RCC 7860 (cell line): ENCODE data around the gene NRG3.
"Not testable (repeated sequence)": the region's sequence is repeated elsewhere in the genome, so short reads cannot be mapped to it uniquely, and the experiment has no call there.

ENCODE experiments used
- DNase-seq: peaks from one replicate; pipeline ENCODE4 v3.0.0-alpha.2; 2015; ENCODE audit warnings: low spot score
- FAIRE-seq: peaks from 2 replicates; lab custom pipeline; 2012; peaks lifted over from hg19 to GRCh38; lab: Jason Lieb, UNC

NRG3 gene

DNA sequence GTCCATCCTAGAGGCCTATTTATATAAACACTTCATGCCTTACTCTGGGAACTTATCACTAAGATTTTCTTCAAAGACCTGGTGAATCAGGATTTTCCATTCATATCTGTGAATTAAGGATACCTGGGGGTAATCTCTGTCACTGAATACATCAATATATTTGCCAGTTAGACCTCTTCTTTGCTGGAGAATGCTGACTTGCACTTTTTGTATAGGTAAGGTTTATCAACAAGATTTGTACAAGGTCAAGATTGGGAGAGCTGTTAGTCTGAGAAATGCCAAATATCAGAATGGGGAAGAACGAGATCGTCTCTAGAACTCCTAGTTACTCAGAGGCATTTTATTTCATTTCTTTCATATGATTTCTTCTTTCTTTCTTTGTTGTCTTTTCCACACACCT lies 1060.0 kb downstream of the NRG3 start:
- FAIRE-seq (no peak), DNase-seq (no peak)

DNA sequence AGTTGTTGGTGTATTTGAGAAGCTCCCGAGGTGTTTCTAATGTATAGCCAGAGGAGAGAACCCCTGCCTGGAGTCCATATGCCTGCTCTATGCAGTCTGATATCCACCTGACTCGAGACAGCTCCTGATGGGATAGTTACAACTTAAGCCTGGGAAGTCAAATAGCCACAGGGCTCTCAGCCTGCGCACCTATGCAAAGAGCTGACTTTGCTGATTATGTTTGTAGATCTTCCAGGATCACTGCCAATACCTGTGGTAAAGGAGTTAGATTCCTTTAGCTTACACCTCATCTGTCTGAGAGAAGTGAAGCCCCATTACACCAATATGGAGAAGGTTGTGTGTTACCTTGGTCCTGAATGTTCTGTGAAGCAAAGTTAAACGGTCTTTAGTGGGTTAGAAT lies 1063.3 kb downstream of the NRG3 start:
- FAIRE-seq (no peak), DNase-seq (no peak)

DNA sequence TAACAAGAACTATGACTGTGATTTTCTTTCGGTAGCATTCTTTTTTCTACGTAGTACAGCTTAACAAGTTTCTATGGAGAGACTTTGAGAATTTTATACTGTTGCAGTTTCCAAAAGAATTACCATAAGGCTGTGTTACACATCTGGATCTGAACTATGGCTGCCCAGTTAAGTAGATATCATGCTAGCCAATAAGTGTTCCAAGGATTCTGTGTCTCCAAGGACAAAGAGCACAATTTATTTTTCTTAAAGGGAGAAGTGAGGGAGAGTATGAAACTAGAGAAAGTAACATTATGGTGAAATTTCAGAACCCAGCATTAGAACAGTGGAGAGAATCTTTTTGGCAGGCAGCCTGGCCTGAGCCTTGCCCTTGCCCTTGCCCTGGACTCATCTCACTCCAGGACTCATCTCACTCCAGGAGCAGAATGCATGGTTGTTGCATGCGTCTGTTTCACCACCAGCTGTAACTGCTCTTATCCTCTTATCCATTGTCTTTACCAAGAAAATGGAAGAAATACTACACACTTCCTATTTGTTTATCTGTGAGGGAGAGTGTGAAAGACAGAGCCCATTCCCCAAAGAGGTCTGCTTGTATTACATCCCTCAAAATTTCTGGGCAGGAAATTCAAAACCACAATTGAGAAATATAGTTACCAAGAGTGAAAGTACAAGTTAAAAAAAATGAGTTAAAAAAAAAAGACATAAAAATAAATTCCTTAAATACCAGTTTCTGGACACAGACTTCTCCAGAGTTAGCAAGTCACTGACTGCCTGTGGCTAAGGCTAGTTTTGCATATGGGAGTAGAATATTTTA lies 1067.5 kb downstream of the NRG3 start:
- DNase-seq (no peak), FAIRE-seq (no peak)

DNA sequence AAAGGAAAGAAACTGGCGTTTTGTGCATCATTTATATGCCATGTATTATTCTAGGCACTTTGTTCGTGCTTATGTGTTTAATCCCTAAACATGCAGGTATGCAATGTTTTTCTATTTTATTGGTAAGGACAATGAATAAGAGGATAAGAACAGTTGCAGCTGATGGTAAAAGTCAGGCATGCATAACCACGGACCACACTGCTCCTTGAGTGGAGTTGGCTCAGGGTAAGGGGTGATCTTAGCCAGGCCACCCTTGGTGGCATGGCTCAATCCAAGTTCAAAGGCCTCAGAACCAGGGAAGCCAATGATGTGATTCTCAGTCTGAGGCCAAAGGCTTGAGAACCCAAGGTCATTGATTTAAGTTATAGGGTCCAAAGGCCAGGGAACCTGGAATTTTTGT lies 1068.1 kb downstream of the NRG3 start:
- no peak for FAIRE-seq
- no peak for DNase-seq

DNA sequence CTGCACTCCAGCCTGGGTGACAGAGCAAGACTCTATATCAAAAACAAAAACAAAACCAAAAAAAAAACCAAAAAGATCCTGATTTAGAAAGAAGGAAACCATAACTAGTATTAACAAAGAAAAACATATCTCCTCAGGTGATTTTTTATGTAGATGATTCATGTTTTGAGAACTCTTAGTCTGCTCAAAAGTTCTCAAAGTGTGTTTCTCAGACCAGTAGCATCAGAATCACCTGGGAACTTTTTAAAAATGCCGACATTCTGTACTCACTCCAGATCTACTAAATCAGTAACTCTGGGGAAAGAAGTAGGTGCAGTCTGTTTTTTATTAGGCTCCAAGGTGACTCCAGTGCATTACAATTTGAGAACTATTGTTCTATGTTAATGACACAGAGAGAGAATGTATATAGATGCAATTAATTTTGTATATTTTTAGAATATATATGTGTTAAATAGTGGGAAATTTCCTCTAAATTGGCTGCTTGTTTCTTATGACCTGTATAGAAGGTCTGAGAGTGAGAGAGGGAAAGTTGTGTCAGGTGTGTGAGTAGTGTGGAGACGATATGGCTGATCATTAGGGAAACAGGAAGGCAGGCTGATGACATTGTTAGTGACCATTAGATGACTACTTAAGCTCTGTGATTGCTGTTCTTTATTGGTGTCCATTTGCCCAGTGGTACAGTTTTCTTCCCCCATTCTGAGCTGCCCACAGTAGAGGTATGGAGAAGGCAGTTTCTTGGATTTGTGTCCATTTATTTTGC lies 1075.0 kb downstream of the NRG3 start:
- FAIRE-seq (no peak), DNase-seq (no peak)

DNA sequence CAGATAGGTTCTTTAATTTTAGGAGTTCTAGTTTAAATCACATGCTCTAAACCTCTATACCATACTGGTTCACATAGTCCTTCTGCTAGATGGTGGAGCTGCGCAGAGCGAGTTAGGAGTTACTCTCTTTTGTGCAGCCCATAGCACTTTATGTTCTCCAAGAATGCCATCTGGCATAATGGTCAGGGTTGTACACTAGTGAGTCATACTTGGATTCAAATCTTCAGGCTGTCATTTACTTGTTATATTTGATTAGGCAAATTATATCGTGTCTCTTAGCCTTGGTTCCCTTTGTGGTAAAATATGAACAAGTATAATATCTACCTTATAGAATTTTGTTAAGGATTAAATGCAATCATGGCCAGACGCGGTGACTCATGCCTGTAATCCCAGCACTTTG lies 1078.3 kb downstream of the NRG3 start:
- FAIRE-seq: no peak
- no peak for DNase-seq

DNA sequence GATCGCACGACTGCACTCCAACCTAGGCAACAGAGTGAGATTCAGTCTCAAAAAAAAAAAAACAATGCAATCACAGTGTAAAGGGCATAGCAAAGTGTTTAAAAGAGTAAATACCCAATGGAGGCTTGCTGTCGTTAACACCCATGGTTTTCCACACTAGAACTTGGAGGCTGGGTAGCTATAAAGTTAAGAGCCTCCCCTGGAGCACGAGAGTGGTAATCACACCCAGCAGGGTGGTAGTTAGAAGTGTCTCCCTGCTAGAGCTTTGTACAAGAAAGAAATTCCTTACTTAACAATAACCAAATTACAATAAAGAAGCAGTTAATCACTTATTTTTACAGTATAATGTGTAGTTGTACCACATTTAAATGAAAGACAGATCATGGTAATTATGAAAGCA lies 1078.9 kb downstream of the NRG3 start:
- FAIRE-seq (no peak), DNase-seq (no peak)

DNA sequence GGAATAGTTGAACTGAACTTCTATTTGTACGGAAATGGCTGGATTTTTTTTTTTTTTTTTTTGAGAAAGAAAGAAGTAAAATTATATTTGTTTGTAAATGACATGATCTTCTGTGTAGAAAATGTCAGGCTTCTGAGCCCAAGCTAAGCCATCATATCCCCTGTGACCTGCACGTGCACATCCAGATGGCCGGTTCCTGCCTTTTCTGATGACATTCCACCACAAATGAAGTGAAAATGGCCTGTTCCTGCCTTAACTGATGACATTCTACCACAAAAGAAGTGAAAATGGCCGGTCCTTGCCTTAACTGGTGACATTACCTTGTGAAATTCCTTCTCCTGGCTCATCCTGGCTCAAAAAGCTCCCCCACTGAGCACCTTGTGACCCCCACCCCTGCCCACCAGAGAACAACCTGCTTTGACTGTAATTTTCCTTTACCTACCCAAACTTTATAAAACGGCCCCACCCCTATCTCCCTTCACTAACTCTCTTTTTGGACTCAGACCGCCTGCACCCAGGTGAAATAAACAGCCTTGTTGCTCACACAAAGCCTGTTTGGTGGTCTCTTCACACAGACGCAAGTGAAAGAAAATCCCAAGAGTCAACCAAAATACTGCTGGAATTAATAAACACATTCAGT lies 1085.5 kb downstream of the NRG3 start:
- not testable (repeated sequence) for FAIRE-seq

DNA sequence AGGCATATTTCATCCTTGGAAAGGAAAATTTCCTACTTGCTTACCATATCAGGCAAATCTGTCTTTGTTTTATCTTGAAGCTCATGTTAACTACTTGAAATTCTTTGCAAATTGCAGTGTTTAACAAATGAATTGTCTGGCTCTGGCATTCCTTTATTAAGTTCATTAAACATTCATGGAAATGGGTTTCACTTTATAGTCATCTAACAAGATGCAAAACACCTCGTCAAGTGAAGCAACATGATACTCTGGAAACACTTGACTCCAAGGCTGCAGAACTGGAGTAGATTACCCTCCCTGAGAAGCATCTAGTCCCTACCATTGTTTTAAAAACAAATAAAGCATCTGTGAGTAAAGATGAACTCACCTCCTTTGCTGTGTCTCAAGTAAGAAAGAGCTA lies 1086.9 kb downstream of the NRG3 start:
- DNase-seq (no peak), FAIRE-seq (no peak)

More for the DNA sequence above, 1085.5 kb downstream of the NRG3 start:
- DNase-seq: not testable (repeated sequence)

DNA sequence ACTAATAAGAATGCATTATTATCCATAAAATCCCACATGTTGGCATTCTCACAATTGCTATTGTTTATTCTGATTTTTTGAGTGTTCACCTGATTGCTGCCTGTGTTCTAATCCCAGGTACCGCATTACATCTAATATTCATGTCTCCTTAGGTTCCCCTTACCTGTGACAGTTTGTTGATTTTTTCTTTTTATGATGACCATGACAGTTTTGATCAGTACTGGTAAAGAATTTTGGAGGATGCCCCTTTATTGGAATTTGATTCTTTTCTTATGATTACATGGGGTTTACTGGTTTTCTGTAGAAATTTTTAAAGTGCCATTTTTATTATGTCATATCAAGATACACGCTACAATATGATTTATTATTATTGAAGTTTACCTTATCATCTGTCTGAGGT lies 1091.1 kb downstream of the NRG3 start:
- FAIRE-seq (no peak), DNase-seq (no peak)

DNA sequence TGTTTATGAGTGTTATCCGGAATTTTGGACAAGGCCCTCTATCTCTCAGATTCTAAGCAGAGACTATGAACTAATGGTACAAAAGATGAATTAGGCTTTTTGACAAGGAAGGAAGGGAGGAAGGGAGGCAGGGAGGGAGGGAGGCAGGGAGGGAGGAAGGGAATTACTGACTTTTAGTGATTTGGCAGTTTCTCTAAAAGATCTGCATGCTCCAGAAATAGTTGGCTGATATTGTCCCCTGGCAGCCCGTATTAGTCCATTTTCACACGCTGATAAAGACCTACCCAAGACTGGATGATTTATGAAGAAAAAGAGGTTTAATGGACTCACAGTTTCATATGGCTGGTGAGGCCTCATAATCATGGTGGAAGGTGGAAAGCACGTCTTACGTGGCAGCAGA lies 1093.5 kb downstream of the NRG3 start:
- no peak for FAIRE-seq
- no peak for DNase-seq

DNA sequence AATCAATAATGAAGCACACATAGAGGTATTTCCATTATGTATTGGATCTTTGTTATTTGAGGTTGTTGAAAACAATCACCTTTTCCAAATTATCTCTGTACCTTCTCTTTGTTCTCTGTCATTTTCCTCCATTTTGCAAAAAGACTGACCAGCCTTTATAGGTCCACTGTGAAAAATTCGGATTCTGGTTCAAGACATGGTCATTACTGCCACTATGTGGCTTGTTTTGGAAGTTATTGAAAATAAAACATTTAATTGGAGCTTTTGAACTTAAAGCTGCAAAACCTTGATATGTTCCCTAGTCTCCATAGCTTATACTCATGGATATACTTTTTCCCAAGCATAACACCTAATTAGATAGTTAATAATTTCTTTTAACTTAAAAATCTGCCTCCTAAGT lies 1094.4 kb downstream of the NRG3 start:
- FAIRE-seq: no peak
- DNase-seq: peak; percentile 26

DNA sequence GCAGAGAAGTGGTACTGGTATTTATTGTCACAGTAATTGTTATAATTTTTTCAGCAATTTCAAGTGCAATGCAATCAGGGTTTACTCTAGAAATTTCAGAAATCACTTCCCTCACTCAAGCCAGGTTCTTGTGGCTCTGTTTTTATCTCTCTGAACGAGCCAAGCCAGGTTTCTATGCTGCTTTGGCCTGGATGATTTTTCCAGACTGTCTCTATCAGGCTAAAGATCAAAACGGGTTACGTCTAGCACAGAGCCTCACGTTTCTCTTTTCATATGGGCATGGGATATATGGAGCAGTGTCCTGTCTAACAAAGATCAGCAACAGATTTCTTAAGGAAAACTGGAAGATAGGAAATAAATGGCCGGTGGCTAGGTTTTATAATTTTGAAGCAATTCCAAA lies 1105.3 kb downstream of the NRG3 start:
- FAIRE-seq (no peak), DNase-seq (no peak)

DNA sequence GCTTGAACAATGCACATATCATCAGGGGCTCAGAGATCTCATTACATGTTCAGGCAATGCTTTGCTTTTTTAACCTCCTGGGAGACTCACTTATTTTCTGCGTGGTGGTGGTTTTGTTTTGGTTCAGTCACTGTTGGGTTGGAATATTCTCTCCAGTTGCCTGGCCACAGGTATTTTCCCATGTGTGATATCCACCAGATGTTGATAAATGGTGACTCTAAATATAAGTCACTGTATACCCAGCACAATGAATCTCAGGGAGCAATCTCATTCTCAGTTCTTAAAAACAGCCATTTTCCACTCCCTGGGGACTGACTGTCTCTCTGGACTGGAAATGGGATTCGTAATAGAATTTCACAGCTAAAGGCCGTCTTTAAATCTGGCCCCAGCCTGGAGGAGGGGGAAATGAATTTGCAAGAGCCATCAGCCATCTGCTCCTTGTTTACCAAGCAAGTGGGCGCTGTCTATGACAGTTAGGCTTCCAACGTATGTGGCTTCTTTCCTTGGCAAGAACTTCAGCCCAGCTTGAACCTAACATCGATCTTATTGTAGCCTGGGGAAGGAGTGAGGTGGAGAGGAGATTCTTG lies 1106.2 kb downstream of the NRG3 start:
- FAIRE-seq: no peak
- peak; percentile 80 for DNase-seq

DNA sequence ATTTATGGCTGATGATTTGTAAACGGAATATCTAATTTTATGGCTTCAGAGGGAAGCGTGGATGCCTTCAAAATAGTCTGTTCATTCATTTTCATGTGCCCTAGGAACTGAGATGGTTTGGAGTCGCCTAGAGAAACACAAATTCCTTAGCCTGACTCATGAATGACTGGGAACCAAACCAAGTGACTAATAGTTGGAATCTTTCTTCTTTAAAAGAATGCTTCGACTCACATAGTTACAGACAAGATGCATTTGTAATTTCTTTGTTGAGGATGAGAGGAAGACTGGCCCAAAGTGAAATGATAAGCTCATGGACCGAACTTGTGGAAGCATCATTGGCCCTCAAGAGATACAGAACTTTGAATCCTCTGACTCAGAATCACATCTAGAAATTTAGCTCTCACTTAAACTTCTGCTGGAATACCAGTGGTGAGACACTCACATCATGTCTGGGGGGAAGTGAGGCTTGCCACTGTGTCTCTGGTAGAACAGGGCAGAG lies 1107.2 kb downstream of the NRG3 start:
- DNase-seq (peak; percentile 97), FAIRE-seq (peak; percentile 96)

DNA sequence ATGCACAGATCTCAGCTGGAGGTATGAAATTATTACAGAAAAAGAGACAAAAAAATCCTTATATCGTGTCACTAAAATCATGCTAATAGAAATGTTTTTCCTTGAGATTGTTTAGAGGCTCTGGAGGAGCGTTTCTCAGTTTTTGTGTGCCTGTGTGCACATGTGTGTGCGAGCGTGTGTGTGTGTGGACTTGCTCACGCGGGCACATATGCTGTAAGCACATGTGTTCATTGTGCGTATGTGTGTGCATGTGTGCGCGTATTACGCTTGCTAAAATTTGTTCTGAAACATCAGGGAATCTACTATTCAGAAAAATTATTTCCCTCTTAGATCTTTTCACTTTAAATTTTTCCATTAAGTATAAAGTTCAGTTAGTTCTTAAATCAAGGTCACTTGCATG lies 1111.2 kb downstream of the NRG3 start:
- no peak for FAIRE-seq

DNA sequence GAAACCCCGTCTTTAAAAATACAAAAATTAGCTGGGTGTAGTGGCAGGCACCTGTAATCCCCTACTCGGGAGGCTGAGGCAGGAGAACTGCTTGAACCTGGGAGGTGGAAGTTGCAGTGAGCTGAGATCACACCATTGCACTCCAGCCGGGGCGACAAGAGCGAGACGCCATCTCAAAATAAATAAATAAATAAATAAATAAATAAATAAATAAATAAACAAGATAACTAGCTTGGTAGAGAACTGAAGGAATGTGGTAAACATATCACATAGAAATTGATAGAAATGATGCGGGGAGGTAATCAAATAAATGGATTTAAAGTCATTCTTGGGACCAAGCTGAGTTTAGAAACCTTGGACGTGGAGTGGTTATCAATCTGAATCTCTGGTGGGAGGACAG lies 1131.5 kb downstream of the NRG3 start:
- not testable (repeated sequence) for FAIRE-seq, DNase-seq

More for the DNA sequence above, 1111.2 kb downstream of the NRG3 start:
- DNase-seq: no peak

DNA sequence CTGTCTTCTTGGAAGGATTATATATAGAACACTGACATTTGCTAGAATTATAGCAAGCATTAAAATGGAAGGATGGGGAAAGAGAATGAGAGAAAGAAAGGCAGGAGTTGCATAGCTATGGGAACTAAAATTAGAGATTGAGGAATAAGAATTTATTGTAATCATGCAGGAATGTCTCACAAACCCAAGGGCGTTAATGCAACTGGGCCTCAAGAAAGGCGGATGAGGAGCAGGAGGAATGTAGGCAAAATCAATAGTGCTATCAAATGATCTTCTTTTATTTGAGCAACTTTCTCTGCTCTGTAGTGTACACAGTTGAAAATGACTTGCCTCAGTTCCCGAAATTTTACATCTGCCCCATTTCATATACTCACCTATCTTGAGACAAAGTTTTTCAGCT lies 1132.5 kb downstream of the NRG3 start:
- DNase-seq (no peak), FAIRE-seq (no peak)

DNA sequence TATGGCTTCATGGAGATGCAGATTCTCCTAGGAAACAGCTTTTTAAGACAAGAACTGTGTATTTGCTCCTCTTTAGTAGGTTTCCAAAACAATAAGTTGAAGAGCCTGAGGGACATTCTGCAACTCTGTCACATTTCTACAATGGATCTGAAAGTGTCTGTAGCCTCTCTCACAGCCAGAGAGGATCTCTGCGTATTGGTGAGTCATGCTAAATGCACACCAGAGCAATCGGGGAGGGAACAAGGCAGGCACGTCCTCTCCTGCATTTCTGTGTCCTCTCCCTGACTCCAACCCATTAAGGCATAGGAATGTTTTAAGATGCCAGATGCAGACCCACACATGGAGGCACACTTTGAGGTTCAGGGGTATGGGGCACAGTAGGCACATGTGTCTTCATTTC lies 1137.9 kb downstream of the NRG3 start:
- FAIRE-seq (no peak), DNase-seq (no peak)

DNA sequence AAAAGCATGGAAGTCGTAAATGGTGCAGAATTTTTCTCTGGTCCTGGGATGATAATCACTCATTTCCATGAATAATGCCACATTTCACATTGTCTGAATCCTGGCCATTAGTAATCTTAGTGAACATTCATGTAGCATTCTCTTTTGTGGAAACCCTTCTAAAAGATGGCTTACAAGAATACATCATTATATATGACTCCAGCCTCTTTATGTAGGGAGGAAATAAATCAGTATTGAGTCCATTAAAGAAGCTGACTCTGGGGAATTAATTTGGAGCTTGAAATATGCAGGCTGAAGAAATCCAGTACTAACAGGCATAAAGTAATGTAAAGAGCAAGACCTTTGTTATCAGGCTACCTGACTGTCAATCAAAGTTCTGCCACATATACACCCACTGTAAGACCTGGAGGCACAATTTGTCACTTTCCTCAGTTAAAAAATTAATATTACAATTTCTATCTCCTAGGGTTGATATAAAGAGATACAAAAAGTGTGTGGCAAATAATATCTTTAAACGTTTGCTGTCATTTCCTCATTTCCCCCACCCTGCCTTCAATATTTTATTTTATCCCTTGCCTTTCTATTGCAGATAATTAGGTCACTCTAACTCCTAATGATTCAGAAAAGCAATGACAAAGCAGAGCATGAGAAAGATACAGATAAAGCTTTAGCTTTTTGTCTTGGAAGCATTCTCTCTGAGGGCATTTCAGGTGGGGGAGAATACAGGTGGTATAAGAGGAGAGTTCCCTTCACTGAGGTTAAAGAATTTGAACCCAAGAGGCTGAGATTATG lies 1142.3 kb downstream of the NRG3 start:
- FAIRE-seq (no peak), DNase-seq (no peak)
